GM23338 (cell line): ENCODE results near the gene CEP131. TPM values are rescaled to one million over a fixed set of nuclear protein-coding genes. Genes with fewer than 3 reads are reported as not detected.

Source experiments
- ATAC-seq: fragments of 200-7000 bp; cut with Tn5 transposase; 3 replicates; pipeline ENCODE4 v1.9.1; 2020
- DNase-seq: peaks from one replicate; pipeline ENCODE4 v3.0.0-alpha.2; 2015; ENCODE audit warnings: low spot score
- H2AFZ ChIP-seq: fragments of 200-600 bp; sonication (generic); 2 replicates; pipeline ENCODE4 v1.8.0; 2016; ENCODE audit warnings: antibody characterized with exemption, mild to moderate bottlenecking, moderate library complexity
- H3F3A ChIP-seq: fragments of 200-600 bp; sonication (generic); replicated peaks from 2 replicates; pipeline ENCODE4 v1.8.0; 2017; ENCODE audit warnings: antibody characterized with exemption, mixed run types, low read depth
- H3K27ac ChIP-seq: fragments of 200-600 bp; sonication (generic); 2 replicates; pipeline ENCODE4 v1.6.1; 2016; ENCODE audit warnings: low read depth
- H3K27me3 ChIP-seq: fragments of 200-600 bp; sonication (generic); 2 replicates; pipeline ENCODE4 v1.8.0; 2016; ENCODE audit warnings: mild to moderate bottlenecking, mixed run types, moderate library complexity; ENCODE audit not compliant: insufficient read depth
- H3K36me3 ChIP-seq: fragments of 200-600 bp; sonication (generic); 2 replicates; pipeline ENCODE4 v1.8.0; 2016; ENCODE audit warnings: mild to moderate bottlenecking; ENCODE audit not compliant: insufficient read depth
- H3K4me1 ChIP-seq: fragments of 200-600 bp; sonication (generic); 2 replicates; pipeline ENCODE4 v1.8.0; 2016; ENCODE audit warnings: mild to moderate bottlenecking, moderate library complexity; ENCODE audit not compliant: insufficient read depth
- H3K4me2 ChIP-seq: fragments of 200-600 bp; sonication (generic); 2 replicates; pipeline ENCODE4 v1.7.1; 2017; ENCODE audit warnings: mixed run types
- H3K4me3 ChIP-seq: fragments of 200-600 bp; sonication (generic); 2 replicates; pipeline ENCODE4 v1.6.1; 2016; ENCODE audit warnings: mixed run types
- H3K79me2 ChIP-seq: fragments of 200-600 bp; sonication (generic); replicated peaks from 2 replicates; pipeline ENCODE4 v1.8.0; 2017; ENCODE audit warnings: mild to moderate bottlenecking; ENCODE audit not compliant: insufficient read depth
- H3K9me2 ChIP-seq: fragments of 200-600 bp; sonication (generic); 2 replicates; pipeline ENCODE4 v1.8.0; 2017; ENCODE audit not compliant: insufficient read depth
- H4K20me1 ChIP-seq: fragments of 200-600 bp; sonication (generic); replicated peaks from 2 replicates; pipeline ENCODE4 v1.8.0; 2017; ENCODE audit warnings: mild to moderate bottlenecking; ENCODE audit not compliant: insufficient read depth
- H3K27ac Mint-ChIP-seq: 2 replicates; pipeline ENCODE4 v1.8.0; 2020; ENCODE audit warnings: inconsistent platforms, mild to moderate bottlenecking, moderate library complexity, mixed read lengths
- H3K27me3 Mint-ChIP-seq: 3 replicates; pipeline ENCODE4 v1.8.0; 2022; ENCODE audit warnings: low read depth, mild to moderate bottlenecking, moderate library complexity, mixed read lengths, inconsistent platforms; ENCODE audit not compliant: insufficient read depth, poor library complexity
- H3K36me3 Mint-ChIP-seq: 3 replicates; pipeline ENCODE4 v1.8.0; 2021; ENCODE audit warnings: low read depth, mild to moderate bottlenecking, inconsistent platforms, moderate library complexity, mixed read lengths
- H3K4me1 Mint-ChIP-seq: 3 replicates; pipeline ENCODE4 v1.8.0; 2020; ENCODE audit warnings: mild to moderate bottlenecking, inconsistent platforms, mixed read lengths
- H3K4me3 Mint-ChIP-seq: 3 replicates; pipeline ENCODE4 v1.8.0; 2021; ENCODE audit warnings: moderate library complexity, mild to moderate bottlenecking, inconsistent platforms, mixed read lengths
- H3K9me3 Mint-ChIP-seq: 3 replicates; pipeline ENCODE4 v1.8.0; 2020; ENCODE audit warnings: moderate library complexity, mild to moderate bottlenecking, inconsistent platforms, mixed read lengths
- CREB1 ChIP-seq: fragments of 250-450 bp; sonication (Bioruptor Pico); IDR thresholded peaks from 2 replicates; pipeline ENCODE4 v1.5.0; 2020; ENCODE audit warnings: low read depth, mild to moderate bottlenecking, moderate library complexity
- EZH2 ChIP-seq: fragments of 200-600 bp; sonication (generic); IDR thresholded peaks from one replicate; pipeline ENCODE4 v1.8.0; 2017; ENCODE audit warnings: antibody characterized with exemption, mild to moderate bottlenecking, low read depth; ENCODE audit not compliant: unreplicated experiment
- EZH2phosphoT487 ChIP-seq: fragments of 200-600 bp; sonication (generic); IDR thresholded peaks from one replicate; pipeline ENCODE4 v1.8.1; 2018; ENCODE audit warnings: antibody characterized with exemption; ENCODE audit not compliant: unreplicated experiment
- JUNB ChIP-seq: IDR thresholded peaks from one replicate; pipeline ENCODE4 v1.6.1; 2016; ENCODE audit warnings: antibody characterized with exemption; ENCODE audit not compliant: unreplicated experiment
- NANOG ChIP-seq: IDR thresholded peaks from 2 replicates; pipeline ENCODE4 v1.6.1; 2016; ENCODE audit warnings: antibody characterized with exemption, borderline replicate concordance
- POLR2AphosphoS5 ChIP-seq: IDR thresholded peaks from 2 replicates; pipeline ENCODE4 v1.6.1; 2016; ENCODE audit warnings: antibody characterized with exemption, low read depth
- STAT1 ChIP-seq: IDR thresholded peaks from one replicate; pipeline ENCODE4 v1.6.1; 2016; ENCODE audit warnings: antibody characterized with exemption; ENCODE audit not compliant: unreplicated experiment
- ZNF114 ChIP-seq: fragments of 250-450 bp; sonication (Bioruptor Pico); IDR thresholded peaks from 2 replicates; pipeline ENCODE4 v1.5.0; 2020; ENCODE audit warnings: mild to moderate bottlenecking, moderate library complexity
- ZNF331 ChIP-seq: fragments of 250-450 bp; sonication (Bioruptor Pico); IDR thresholded peaks from 2 replicates; pipeline ENCODE4 v1.5.0; 2020; ENCODE audit warnings: low read depth, mild to moderate bottlenecking, moderate library complexity
- polyA plus RNA-seq: library from polyadenylated mRNA; unstranded; fragments of >200 nt; fragmentation: Nextera tagmentation; extraction: Ambion mirVana; gene quantifications from 2 replicates; pipeline ENCODE4 v1.2.1, GENCODE V29; 2016
- total RNA-seq: library from RNA; depleted of rRNA; stranded (reverse); fragments of >200 nt; shearing (Covaris generic); gene quantifications from 2 replicates; pipeline ENCODE4 v1.2.3, GENCODE V29; 2014
- TF ChIP-seq, protein P1 (sequence below): IDR thresholded peaks from 2 replicates; pipeline ENCODE4 v1.6.1; 2016; ENCODE audit warnings: antibody characterized with exemption
- TF ChIP-seq, protein P2 (sequence below): IDR thresholded peaks from one replicate; pipeline ENCODE4 v1.6.1; 2018; ENCODE audit warnings: antibody characterized with exemption; ENCODE audit not compliant: unreplicated experiment
- TF ChIP-seq, protein P3 (sequence below), 2 experiments: fragments of 200-600 bp in 1 of 2; sonication (generic) in 1 of 2; conservative IDR thresholded peaks; 2 replicates each; pipeline versions ENCODE4 v1.5.1 to v1.6.1; 2016 to 2017; ENCODE audit warnings: antibody characterized with exemption in 2 of 2, low read depth in 2 of 2, mild to moderate bottlenecking in 2 of 2, moderate library complexity in 1 of 2

CEP131 gene
- total and polyA plus RNA-seq, 2 experiments from 2014 or later = 26.8 to 35.5 TPM

- peak overlapping the region; percentile 96; the same call in 1 of the 2 replicates for H3K4me3 ChIP-seq
- TF ChIP-seq ZNF331 (CRISPR knock-in tag) (no peak), CREB1 (no peak)
- TF ChIP-seq, protein P1, sequence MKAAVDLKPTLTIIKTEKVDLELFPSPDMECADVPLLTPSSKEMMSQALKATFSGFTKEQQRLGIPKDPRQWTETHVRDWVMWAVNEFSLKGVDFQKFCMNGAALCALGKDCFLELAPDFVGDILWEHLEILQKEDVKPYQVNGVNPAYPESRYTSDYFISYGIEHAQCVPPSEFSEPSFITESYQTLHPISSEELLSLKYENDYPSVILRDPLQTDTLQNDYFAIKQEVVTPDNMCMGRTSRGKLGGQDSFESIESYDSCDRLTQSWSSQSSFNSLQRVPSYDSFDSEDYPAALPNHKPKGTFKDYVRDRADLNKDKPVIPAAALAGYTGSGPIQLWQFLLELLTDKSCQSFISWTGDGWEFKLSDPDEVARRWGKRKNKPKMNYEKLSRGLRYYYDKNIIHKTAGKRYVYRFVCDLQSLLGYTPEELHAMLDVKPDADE = no peak
- no peak overlapping the region for H3K27ac ChIP-seq
- H3K4me1 Mint-ChIP-seq = peaks cover 28% of the 10 kb centered on the region
- H3K79me2 ChIP-seq = peaks cover 17% of the 10 kb centered on the region
- H3K4me2 ChIP-seq = peak overlapping the region; percentile 14; the same call in 1 of the 2 replicates
- DNase-seq = no peak
- no peaks in the 10 kb centered on the region; the same call in 1 of the 2 replicates for H3K4me1 ChIP-seq
- no peaks in the 10 kb centered on the region; the same call in 2 of the 3 replicates for H3K9me3 Mint-ChIP-seq
- H3K4me3 Mint-ChIP-seq = peak overlapping the region; percentile 96
- H3F3A ChIP-seq = peaks cover 11% of the 10 kb centered on the region; the same call in 1 of the 2 replicates
- no peak overlapping the region for H3K27ac Mint-ChIP-seq
- no peaks in the 10 kb centered on the region for H3K27me3 ChIP-seq
- H3K36me3 Mint-ChIP-seq = peaks cover 16% of the 10 kb centered on the region
- no peaks in the 10 kb centered on the region for H3K9me2 ChIP-seq
- H3K27me3 Mint-ChIP-seq = peaks cover 21% of the 10 kb centered on the region
- H4K20me1 ChIP-seq = peaks cover 6% of the 10 kb centered on the region; the same call in 1 of the 2 replicates
- H3K36me3 ChIP-seq = no peaks in the 10 kb centered on the region
- H2AFZ ChIP-seq = no peak overlapping the region
- no peak for ATAC-seq
These were observed 18.0 kb upstream of the CEP131 start for GRCh38 chr17:81240761-81241160.

DNA sequence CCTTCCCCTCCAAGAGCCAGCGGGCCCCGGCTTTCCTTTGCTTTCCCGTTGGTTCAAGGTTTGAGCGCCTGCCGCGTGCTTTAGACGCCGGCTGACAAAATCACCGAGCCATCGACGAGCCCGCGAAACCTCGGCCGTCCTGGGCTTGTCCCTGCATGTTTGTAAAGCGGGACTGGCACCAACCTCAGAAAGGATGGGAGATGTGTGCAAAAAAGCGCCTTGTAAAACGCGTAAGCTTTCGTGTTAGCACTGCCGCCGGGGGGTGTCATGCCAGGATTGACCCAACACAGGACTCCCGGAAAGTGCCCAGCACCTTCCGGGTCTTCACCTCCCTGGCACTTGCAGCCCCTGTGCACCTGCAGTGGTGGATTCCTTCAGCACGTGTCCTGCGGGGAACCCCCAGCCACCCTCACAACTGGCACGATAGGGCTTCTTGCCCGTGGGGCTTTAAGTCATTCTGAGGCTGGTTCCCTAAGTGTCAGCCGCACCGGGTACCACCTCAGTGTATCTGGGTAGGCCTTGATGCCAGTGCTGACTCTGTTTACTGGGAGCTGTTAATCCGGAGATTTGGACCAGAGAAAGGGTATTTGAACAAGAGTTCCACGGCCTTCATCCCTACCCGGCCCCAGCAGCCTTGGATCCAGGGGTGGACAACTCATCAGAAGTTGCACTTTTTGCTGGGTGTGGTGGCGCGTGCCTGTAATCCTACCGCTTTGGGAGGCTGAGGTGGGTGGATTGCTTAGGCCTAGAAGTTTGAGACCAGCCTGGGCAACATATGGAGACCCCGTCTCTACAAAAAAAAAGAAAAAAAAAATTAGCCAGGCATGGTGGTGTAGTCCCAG is 17.2 kb upstream of the CEP131 start:
- Mint-ChIP-seq H3K36me3 (peaks cover 16% of the 10 kb centered on the region), H3K4me3 (peak overlapping the region; percentile 96), H3K27me3 (peaks cover 19% of the 10 kb centered on the region), H3K9me3 (no peaks in the 10 kb centered on the region; the same call in 2 of the 3 replicates), H3K4me1 (peaks cover 28% of the 10 kb centered on the region), H3K27ac (peak overlapping the region; percentile 95)
- Histone ChIP-seq H3K27ac (no peak overlapping the region), H2AFZ (no peak overlapping the region), H3F3A (peaks cover 11% of the 10 kb centered on the region; the same call in 1 of the 2 replicates), H3K36me3 (no peaks in the 10 kb centered on the region), H4K20me1 (peaks cover 2% of the 10 kb centered on the region; the same call in 1 of the 2 replicates), H3K4me3 (peak overlapping the region; percentile 96), H3K9me2 (no peaks in the 10 kb centered on the region), H3K79me2 (peaks cover 17% of the 10 kb centered on the region), H3K27me3 (no peaks in the 10 kb centered on the region), H3K4me1 (no peaks in the 10 kb centered on the region; the same call in 1 of the 2 replicates), H3K4me2 (peak overlapping the region; percentile 95)
- ATAC-seq (no peak), DNase-seq (peak; percentile 55)
- TF ChIP-seq ZNF331 (CRISPR knock-in tag) = no peak
- no peak for TF ChIP-seq EZH2phosphoT487
- no peak for TF ChIP-seq POLR2AphosphoS5
- no peak for TF ChIP-seq STAT1
- no peak for TF ChIP-seq CREB1
- TF ChIP-seq NANOG = no peak
- TF ChIP-seq, protein P2, sequence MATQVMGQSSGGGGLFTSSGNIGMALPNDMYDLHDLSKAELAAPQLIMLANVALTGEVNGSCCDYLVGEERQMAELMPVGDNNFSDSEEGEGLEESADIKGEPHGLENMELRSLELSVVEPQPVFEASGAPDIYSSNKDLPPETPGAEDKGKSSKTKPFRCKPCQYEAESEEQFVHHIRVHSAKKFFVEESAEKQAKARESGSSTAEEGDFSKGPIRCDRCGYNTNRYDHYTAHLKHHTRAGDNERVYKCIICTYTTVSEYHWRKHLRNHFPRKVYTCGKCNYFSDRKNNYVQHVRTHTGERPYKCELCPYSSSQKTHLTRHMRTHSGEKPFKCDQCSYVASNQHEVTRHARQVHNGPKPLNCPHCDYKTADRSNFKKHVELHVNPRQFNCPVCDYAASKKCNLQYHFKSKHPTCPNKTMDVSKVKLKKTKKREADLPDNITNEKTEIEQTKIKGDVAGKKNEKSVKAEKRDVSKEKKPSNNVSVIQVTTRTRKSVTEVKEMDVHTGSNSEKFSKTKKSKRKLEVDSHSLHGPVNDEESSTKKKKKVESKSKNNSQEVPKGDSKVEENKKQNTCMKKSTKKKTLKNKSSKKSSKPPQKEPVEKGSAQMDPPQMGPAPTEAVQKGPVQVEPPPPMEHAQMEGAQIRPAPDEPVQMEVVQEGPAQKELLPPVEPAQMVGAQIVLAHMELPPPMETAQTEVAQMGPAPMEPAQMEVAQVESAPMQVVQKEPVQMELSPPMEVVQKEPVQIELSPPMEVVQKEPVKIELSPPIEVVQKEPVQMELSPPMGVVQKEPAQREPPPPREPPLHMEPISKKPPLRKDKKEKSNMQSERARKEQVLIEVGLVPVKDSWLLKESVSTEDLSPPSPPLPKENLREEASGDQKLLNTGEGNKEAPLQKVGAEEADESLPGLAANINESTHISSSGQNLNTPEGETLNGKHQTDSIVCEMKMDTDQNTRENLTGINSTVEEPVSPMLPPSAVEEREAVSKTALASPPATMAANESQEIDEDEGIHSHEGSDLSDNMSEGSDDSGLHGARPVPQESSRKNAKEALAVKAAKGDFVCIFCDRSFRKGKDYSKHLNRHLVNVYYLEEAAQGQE = no peak
- TF ChIP-seq ZNF114 (CRISPR knock-in tag) = no peak
- TF ChIP-seq EZH2 = no peak
- no peak for TF ChIP-seq JUNB
- TF ChIP-seq, protein P3, sequence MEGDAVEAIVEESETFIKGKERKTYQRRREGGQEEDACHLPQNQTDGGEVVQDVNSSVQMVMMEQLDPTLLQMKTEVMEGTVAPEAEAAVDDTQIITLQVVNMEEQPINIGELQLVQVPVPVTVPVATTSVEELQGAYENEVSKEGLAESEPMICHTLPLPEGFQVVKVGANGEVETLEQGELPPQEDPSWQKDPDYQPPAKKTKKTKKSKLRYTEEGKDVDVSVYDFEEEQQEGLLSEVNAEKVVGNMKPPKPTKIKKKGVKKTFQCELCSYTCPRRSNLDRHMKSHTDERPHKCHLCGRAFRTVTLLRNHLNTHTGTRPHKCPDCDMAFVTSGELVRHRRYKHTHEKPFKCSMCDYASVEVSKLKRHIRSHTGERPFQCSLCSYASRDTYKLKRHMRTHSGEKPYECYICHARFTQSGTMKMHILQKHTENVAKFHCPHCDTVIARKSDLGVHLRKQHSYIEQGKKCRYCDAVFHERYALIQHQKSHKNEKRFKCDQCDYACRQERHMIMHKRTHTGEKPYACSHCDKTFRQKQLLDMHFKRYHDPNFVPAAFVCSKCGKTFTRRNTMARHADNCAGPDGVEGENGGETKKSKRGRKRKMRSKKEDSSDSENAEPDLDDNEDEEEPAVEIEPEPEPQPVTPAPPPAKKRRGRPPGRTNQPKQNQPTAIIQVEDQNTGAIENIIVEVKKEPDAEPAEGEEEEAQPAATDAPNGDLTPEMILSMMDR (conservative IDR thresholded peaks at IDR 0.05; ENCODE audit: low read depth in 2 of 2) = no peak
- TF ChIP-seq, protein P1 = no peak
